ENCODE data around the gene RPS6KA3. TPM values are rescaled to one million over a fixed set of nuclear protein-coding genes. Genes with fewer than 3 reads are reported as not detected.

Gene RPS6KA3
- total RNA-seq, 4 donors from 2014 or later = 35.9 to 53.6 (median 42.8) TPM

- no peak for TF ChIP-seq CTCF (IDR thresholded peaks at IDR 0.05; ENCODE audit: low read depth)
Measured at GRCh38 chrX:20211261-20211786, 55.4 kb downstream of the RPS6KA3 start.

- TF ChIP-seq CTCF (IDR thresholded peaks at IDR 0.05; ENCODE audit: low read depth) = no peak
Measured at GRCh38 chrX:20205927-20206708, 60.6 kb downstream of the RPS6KA3 start.

- no peak for TF ChIP-seq CTCF (IDR thresholded peaks at IDR 0.05; ENCODE audit: low read depth)
Measured at GRCh38 chrX:20204351-20204750, 62.4 kb downstream of the RPS6KA3 start.

GRCh38 chrX:20197641-20198210 is 69.0 kb downstream of the RPS6KA3 start:
- no peak for TF ChIP-seq CTCF (IDR thresholded peaks at IDR 0.05; ENCODE audit: low read depth)

- no peak for TF ChIP-seq CTCF (IDR thresholded peaks at IDR 0.05; ENCODE audit: low read depth)
Measured at GRCh38 chrX:20189171-20189570, 77.5 kb downstream of the RPS6KA3 start.

- no peak for TF ChIP-seq CTCF (IDR thresholded peaks at IDR 0.05; ENCODE audit: low read depth)
Measured at GRCh38 chrX:20181598-20182329, 84.9 kb downstream of the RPS6KA3 start.

- no peak for TF ChIP-seq CTCF (IDR thresholded peaks at IDR 0.05; ENCODE audit: low read depth)
Measured at GRCh38 chrX:20177093-20177492, 89.6 kb downstream of the RPS6KA3 start.

All from subcutaneous adipose tissue (tissue), 4 donors.